Stimulated activated CD4-positive, alpha-beta T cell treated with anti-CD3 and anti-CD28 coated beads, TNF-alpha, amount 100 ng/mL, for 48 hours (primary cell): ENCODE results near the gene TMEM247.
"Not testable (repeated sequence)": the region's sequence is repeated elsewhere in the genome, so short reads cannot be mapped to it uniquely, and the experiment has no call there.

Experiments used
- DNase-seq, 3 donors: peaks; one replicate each; pipeline ENCODE4 v3.0.0-alpha.2; 2020; ENCODE audit warnings: low read depth in 3 of 3

Gene TMEM247

DNA sequence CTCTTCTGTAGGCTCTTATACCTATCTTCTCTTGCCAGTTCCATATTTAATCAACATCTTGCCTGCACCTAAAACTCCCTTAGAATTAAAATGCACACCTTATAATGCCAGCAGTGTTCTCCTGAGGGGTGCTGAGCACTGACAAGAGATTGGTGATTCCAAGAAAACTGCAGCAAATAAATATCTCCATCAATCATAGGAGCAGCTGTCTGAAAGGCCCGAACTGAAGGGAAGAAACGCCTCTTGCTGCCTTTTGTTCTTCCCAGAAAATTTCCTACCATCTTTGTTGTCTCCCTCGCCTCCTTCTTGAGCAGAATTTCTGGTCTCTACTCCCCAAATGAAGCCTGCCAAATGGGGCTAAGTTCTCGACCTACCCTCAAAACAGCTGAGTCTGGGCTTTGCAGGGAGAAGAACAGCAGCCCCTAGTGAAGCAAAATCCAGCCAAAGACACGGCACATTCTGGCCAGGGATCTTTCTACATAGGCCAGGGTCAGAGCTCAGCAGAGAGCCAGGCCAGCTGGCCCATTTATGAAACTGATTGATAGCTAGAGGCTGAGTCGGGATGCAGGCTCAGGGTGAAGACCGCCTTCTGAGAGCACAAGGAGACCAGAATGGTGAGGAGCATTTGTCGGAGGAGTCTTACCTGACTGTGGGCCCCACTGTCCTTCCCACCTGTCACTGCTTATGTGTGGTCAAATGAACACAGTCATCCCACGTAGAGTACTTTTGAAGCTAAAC is 20.4 kb upstream of the TMEM247 start:
- no peak for DNase-seq

DNA sequence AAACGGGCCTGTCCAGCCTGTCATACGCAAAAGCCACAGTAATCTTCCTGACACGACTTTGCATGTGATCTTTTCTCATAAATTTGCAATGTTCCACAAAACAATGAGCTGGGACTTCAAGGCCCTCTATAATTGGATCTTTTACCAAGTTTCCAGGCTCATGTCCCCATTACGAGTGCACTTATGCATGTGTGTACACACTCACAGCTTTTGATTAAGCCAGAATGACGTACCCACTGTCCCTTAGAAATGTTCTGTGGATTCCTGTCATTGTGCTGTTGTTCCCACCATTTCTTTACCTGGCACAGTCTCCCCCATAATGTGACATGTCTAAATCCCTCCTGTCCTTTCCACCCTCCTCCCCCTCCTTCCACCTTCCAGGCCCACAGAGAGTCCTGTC is 19.7 kb upstream of the TMEM247 start:
- no peak for DNase-seq

DNA sequence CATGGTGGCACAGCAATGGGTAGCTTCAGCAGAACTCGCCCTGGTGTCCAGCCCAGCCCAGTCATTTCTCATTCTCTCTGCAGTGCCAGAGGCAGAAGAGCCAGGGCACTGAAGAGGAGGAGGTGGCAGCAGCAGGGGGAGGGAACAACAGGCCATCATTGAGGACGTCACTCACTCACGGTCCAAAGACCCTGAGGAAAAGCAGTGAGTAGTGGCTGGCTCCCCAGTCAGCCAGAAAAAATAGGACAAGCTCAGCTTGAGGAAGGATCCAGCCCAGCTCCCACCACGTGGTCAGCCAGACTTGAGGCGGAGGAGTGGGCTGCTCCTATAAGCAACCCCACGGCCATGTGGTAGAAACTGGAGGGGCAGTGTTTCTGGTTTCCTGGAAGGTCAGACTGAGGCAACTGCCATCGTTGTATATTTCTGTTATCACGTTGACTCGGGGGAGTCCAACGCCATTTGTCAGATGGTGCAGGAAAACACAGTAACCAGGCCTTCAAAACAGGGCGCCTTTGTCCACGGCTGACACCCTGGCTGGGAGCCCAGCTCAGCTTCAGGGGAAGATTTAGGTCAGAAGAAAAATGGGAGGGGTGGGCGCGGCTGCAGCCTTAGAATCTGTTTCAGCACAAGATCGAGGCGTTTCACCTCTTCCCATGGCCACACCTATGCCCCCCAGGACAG is 19.0 kb upstream of the TMEM247 start:
- no peak for DNase-seq

DNA sequence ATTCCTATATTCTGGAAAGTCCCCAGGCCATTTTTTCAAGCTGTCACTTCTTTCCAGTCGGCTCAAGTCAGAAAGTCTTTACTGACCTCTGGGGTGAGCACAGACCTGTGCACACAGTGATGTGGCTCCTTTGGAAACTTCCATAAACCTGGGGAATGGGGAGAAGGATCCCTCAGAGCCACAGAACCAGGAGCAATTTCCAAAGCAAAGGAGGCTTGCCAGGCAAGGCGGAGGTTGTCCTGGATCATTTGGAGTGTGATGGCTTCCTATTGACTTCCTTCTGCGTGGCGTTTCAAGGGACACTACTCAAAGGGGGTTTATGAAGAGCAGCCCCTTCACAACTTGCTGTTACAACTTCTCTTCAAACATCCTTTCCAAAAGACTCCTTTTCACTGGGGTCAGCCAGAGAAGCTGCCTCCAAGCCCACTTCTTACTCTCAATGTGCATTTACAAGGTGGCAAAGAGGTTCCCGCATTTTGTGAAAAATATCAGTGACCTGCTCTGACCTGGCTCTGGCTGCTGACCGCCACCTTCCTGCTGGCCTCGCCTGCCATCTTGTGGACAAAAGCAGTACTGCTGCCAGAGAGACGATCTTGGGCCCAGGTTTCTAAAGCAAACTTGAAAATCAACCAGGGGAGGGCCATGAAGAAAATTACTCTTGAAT is 18.2 kb upstream of the TMEM247 start:
- peak; percentile 43 to 68 (median 64) for DNase-seq

DNA sequence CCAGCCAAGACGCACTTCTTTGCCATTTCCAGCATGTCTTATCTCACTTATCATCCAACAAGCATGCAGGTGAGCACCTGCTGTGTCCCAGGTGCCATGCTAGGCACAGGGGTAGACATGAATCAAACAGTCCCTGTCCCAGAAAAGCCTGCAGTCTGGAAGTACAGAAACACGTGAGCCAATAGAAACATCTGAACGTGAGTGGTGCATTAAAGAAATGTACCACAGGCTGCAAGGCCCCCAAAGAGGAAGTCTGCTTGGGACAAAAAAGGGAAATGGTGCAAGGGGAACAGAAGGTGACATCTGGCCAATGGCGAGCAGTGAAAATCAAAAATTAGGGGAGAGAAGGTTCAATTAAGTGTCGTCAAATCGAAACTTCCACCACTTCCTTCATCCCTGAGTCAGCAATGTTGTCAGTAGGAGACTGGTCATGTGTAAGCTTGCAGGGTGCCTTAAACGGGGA is 17.6 kb upstream of the TMEM247 start:
- no peak for DNase-seq

DNA sequence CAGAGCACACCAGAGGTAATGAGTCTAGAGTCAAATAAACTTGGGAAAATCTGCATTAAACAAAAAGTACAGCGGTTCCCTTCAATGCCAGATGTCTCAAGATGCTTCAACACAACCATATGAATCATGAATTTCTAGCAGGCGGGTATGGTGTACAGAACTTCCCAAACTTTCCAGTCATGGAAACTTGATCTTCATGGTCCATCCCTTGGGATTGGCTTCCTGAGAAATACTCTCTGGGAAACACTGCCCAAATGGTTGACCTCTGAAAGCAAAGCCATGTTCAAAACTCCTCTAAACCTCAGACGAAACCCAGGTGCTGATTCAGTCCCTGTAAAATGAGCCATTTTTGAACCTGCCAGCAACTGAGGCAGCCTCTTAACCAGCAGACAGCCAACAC is 16.4 kb upstream of the TMEM247 start:
- no peak for DNase-seq

DNA sequence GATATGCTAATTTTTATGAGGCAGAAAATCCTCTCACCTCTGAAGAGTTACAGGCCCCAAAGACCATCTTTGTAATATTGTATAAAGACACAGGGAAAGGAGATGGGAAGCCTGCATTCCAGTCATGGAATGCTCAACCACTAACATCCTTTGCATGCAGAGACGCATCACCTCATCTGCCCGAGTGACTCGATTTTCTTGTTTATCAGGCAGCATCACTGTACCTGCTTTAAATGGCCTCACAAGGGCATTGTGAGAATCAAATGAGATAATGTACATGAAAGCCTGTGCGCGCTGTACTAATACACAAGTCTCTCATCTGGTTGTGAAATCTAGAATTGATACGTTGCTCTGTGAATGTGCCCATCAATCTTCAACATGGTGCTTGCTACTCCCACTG is 10.2 kb upstream of the TMEM247 start:
- no peak for DNase-seq

DNA sequence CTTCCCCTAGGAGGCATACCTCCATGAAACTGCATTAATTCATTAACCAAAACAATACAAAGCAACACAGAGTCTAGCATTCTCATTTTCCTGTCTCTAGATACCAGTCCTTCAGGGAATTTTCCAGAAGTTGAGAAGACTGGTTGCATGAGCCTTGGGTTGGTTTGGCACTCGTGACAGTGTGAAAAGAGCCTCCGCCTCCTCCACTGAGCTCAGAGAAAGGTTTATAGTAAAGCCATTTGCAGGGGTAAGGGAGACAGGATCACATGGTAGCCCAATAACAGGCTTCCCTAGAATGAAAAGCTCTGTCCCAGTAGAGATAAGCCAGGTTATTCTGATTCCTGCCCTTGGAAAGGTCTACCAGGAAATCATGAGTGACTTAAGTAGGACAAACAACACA is 9.7 kb upstream of the TMEM247 start:
- no peak for DNase-seq

DNA sequence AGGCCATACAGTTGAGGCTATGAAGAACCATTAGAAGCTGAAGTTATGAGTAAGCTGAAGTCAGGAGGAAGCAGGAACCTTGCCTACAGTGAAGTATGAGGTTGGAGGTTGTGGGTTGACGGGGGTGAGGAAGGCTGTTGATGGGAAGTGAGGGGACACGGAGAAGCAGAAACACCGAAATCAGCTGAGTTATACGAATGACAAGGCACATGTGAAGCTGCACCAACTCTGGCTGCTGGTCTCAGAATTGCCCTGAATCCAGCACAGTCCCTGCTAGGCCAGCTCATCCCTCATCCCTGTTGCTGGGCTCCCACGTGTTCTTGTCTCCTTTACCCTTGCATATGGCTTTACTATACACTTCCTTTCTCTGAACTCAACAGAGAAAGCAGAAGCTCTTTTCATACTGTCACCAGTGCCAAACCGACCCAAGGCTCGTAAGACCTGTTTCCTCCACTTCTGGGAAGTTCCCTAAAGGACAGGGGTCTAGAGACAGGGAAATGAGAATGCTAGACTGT is 9.2 kb upstream of the TMEM247 start:
- no peak for DNase-seq

DNA sequence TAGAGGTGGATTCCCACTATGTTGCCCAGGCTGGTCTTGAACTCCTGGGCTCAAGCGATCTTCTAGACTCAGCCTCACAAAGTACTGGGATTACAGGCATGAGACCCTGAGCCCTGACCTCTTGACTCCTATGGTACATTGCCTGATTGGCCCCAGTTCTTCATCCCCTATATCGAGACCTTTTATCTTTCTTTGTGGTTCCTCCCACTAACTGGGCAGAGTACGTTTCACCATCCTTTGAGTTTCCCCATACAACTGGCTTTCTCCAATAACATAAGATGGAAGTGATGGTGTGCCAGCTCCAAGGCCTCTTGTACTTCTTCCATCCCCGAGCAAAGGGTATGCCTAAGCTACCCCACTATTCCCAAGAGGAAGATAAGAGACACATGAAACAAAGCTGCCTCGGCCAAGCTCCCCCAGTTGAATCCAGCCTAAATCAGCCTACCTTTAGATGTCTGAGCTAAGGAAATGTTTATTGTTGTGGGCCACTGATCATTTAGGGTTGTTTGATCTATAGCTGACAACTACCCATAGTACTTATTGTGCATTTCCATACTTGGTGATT is 8.3 kb upstream of the TMEM247 start:
- DNase-seq, result no peak

DNA sequence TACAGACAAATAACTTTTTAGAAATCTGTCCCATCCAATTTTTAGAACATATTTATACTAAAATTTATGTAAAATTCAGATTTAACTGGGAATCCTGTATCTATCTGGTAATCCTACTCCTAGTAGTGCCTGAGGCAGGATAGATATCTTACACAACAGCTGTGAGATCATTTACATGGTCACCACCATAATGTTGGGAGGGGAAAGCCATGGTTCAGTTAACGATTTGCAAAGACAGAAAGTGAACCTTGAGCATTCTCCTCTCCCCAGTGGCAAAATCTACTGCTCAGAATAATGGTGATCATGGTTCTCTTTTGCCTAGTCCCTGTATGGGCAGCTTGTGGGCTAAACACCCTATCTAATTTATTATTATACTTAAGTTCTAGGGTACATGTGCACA is 7.7 kb upstream of the TMEM247 start:
- DNase-seq, result no peak

DNA sequence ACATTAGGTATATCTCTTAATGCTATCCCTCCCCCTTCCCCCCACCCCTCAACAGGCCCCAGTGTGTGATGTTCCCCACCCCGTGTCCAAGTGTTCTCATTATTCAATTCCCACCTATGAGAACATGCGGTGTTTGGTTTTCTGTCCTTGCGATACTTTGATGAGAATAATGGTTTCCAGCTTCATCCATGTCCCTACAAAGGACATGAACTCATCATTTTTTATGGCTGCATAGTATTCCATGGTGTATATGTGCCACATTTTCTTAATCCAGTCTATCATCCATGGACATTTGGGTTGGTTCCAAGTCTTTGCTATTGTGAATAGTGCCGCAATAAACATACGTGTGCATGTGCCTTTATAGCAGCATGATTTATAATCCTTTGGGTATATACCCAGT is 7.2 kb upstream of the TMEM247 start:
- DNase-seq, result not testable (repeated sequence)

DNA sequence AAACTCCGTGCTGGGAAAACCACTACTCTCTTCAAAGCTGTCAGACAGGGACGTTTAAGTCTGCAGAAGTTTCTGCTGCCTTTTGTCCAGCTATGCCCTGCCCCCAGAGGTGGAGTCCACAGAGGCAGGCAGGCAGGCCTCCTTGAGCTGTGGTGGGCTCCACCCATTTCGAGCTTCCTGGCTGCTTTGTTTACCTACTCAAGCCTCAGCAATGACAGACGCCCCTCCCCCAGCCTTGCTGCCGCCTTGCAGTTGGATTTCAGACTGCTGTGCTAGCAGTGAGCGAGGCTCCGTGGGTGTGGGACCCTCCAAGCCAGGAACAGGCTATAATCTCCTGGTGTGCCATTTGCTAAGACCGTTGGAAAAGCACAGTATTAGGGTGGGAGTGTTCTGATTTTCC is 1.9 kb upstream of the TMEM247 start:
- DNase-seq, result not testable (repeated sequence)

DNA sequence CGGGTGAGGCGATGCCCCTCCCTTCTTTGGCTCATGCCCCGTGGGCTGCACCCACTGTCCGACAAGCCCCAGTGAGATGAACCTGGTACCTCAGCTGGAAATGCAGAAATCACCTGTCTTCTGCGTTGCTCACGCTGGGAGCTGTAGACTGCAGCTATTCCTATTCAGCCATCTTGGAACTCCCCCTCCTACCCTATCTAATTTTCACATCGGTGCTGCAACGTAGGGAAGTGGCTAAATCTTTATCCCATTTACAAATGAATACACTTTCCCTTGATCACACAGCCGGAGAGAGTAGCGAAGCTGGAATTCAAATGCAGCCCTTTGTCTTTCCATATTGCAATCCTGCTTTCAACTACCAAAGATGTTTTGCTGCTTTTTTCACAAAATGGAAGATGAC is 1.4 kb upstream of the TMEM247 start:
- no peak for DNase-seq

DNA sequence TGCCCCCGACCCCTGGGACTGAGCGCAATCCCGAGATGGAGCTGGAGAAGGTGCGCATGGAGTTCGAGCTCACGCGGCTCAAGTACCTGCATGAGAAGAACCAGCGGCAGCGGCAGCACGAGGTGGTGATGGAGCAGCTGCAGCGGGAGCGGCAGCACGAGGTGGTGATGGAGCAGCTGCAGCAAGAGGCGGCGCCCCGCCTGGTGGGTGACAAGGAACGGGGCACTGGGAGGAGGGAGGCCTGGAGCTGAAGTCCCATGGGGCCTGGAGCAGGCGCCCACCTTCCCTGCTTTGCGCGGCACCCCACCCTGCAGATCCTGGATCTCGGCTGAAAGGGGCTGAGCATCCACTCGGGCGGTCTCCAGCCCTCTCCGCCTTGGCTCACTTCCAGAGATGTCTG is 1.2 kb downstream of the TMEM247 start:
- DNase-seq, result no peak

DNA sequence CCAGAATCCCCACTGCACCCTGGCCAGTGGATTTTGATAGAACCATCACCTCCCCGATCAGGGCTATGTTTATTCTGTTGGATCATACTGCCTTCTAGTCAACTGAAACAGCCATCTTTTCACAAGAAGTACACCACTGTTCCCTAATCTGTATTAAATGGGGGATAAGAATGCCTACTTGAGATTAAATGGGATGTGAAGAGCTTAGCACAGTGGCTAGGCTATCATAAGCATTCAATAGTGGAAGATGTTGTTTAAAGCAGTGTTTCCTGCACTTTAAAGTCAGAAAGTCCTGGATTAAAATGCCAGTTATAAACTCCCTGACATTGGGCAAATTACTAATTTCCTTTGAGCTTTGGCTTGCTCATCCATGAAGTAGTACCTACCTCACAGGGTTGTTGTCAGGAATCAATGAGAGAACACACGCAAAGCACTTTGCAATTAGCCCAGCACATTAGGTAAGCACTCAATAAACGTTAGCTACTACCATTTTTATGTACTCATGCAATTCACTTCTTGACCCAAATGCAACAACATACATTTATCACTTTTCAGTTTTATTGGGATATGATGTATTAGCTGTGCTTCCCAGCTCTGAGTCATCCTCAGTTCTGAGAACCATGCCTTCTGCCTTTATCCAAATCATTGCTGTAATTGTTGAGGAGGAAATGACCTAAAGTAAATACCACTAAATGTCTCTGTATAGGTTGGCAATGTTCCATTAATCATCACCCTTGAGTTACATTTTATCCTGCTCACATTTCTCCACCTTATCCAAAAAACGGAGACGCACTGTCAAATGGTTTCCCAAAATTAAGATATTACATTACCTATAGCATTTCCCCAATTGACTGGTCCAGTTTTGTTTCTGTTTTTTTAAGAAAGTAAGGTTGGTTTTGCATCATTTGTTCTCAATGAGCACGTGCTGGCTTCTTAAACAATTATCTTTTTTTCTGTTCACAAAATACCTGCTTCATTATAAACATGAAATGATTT is 2.1 kb downstream of the TMEM247 start:
- DNase-seq, result no peak

DNA sequence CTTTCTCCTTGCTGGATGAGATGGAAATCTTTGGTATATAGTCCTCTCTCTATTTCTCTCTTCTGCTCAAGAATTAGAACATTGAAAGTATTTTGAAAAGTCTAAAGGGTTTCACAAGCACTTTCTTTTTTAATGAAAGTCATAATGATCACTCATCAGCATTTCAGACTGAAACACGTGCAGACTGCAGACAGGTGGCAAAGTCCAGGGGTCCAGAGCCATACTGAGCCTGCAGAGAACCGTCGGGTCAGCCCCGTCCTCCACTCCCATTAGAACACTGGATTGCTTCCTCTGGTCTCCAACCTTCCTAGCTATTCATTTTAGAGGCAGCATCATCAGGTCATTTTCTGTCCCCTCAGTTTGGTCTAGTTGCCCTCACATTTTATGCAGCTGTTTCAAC is 3.1 kb downstream of the TMEM247 start:
- DNase-seq, result no peak

DNA sequence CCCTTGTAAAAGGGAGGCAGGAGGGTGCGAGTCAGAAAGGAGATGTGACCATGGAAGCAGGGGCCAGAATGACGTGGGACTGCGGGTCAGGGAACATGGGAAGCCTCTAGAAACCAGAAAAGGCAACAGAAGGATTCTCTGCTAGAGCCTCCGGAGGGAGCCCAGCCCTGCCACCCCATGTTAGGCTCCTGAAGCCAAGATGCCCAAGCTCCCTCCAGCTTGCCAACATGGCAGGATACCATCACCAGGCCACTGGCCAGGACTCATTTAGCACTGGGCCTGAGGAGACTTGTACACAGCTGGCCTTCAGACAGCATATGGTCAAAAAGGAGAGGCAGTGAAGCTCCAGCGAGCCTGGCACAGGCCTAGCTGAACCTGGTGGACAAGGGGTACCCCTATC is 5.6 kb downstream of the TMEM247 start:
- no peak for DNase-seq

DNA sequence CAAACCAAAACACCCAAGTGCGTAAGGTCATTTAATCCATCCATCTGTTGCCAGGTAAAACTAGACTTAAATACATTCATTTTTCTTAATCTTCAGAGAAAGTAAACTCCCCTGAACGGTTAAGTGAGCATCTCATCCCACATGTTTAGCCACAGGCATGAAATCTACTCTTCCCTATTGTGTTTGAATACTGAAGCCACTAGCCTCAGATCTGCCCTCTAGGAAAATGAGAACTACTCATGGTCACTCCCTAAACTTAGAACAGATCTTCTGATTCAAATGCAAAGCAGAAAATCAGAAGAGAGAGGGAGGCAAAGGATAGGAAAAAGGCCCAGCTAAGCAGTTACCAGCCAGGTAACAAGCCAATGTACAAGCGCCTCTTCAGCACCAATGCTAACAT is 7.1 kb downstream of the TMEM247 start:
- DNase-seq, result no peak

DNA sequence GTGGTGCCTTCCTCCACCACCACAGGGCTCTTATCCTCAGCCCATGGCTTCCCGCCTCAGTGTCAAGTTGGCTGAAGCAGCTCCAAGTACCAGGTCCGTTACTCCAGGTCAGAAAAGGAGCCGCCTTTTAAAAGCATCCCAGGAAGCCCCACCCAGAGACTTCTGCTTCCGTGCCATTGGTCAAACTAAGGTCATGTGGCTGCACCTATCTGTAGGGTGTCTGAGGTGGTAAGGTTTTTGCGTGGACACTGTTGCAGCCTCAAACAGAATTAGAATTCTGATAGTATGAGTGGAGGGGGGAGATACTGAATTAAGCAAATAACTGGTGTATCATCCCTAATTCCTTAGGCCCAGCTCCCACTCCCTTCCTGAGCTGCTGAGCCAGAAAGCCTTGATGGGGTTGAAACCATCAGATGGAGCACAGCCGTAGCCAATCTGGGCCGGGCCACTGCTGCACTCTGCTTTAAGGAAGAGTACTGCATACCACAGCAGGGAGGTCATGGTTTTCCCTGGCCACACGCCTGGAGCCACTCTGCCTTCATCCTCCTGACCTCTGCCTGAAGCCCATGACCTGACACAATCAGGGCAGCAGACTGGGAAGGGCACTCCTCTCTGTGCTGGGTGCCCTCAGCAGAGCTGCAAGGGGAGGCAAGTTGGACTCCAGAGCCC is 8.4 kb downstream of the TMEM247 start:
- DNase-seq, result no peak

DNA sequence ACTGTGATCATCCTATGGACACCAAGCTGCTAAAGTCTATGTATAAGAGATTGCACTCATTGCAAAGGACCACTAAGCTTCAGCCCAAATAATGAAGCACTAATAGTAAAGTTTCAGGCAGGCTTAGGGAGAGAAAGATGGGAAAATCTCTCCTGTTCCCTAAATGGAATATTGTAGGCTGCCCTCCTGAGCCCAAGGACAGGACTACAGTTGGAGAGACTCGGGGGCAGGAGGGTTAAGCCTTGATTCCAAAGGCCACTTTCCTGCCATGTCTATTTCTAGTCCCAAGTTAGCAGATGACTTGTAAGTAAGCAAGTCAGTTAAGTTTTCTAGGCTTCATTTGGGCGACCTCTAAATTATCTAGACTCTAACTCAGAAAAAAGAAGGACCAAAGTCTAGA is 9.0 kb downstream of the TMEM247 start:
- DNase-seq, result no peak
